Measurements from ENCODE around the gene AIRE. TPM values are rescaled to one million over a fixed set of nuclear protein-coding genes. Genes with fewer than 3 reads are reported as not detected.

The AIRE gene
- polyA plus RNA-seq, 1 experiment = not detected

GRCh38 chr21:44263221-44263760, 22.4 kb upstream of the AIRE start:
- Histone ChIP-seq H3K4me3 (ENCODE audit: low read depth, low read length) (no peak overlapping the region), H3K9me3 (ENCODE audit: control insufficient read depth, insufficient read depth, low read length) (no peaks in the 10 kb centered on the region; the same call in 1 of the 2 replicates), H3K27ac (ENCODE audit: low read depth, low read length) (no peak overlapping the region), H3K27me3 (ENCODE audit: control insufficient read depth, insufficient read depth, low read length) (peaks cover 4% of the 10 kb centered on the region)
- ChIA-PET POLR2A (no interaction called here), CTCF (no interaction called here)
- no peak for TF ChIP-seq CTCF (IDR thresholded peaks at IDR 0.05; ENCODE audit: low read depth, low read length)
- no peak for DNase-seq (ENCODE audit: low read depth, low spot score)

GRCh38 chr21:44263768-44264167, 21.9 kb upstream of the AIRE start:
- ChIA-PET CTCF (no interaction called here), POLR2A (no interaction called here)
- Histone ChIP-seq H3K4me3 (ENCODE audit: low read depth, low read length) (no peak overlapping the region), H3K9me3 (ENCODE audit: control insufficient read depth, insufficient read depth, low read length) (no peaks in the 10 kb centered on the region; the same call in 1 of the 2 replicates), H3K27me3 (ENCODE audit: control insufficient read depth, insufficient read depth, low read length) (peaks cover 4% of the 10 kb centered on the region), H3K27ac (ENCODE audit: low read depth, low read length) (no peak overlapping the region)
- DNase-seq (ENCODE audit: low read depth, low spot score) = no peak
- no peak for TF ChIP-seq CTCF (IDR thresholded peaks at IDR 0.05; ENCODE audit: low read depth, low read length)

GRCh38 chr21:44265734-44266270, 19.9 kb upstream of the AIRE start:
- H3K27me3 ChIP-seq (ENCODE audit: control insufficient read depth, insufficient read depth, low read length) = peaks cover 5% of the 10 kb centered on the region
- ChIA-PET CTCF (no interaction called here), POLR2A (no interaction called here)
- H3K27ac ChIP-seq (ENCODE audit: low read depth, low read length) = no peak overlapping the region
- no peak overlapping the region for H3K4me3 ChIP-seq (ENCODE audit: low read depth, low read length)
- no peaks in the 10 kb centered on the region; the same call in 1 of the 2 replicates for H3K9me3 ChIP-seq (ENCODE audit: control insufficient read depth, insufficient read depth, low read length)
- DNase-seq (ENCODE audit: low read depth, low spot score) = no peak
- TF ChIP-seq CTCF (IDR thresholded peaks at IDR 0.05; ENCODE audit: low read depth, low read length) = no peak

- Histone ChIP-seq H3K27me3 (ENCODE audit: control insufficient read depth, insufficient read depth, low read length) (peaks cover 5% of the 10 kb centered on the region), H3K9me3 (ENCODE audit: control insufficient read depth, insufficient read depth, low read length) (no peaks in the 10 kb centered on the region; the same call in 1 of the 2 replicates), H3K4me3 (ENCODE audit: low read depth, low read length) (no peak overlapping the region), H3K27ac (ENCODE audit: low read depth, low read length) (no peak overlapping the region)
- ChIA-PET CTCF (interaction anchor here (1.1 kb wide), 1 partner anchor 30 kb away, joined by 6 read pairs; no protein-coding TSS in a partner anchor), POLR2A (no interaction called here)
- no peak for DNase-seq (ENCODE audit: low read depth, low spot score)
- TF ChIP-seq CTCF (IDR thresholded peaks at IDR 0.05; ENCODE audit: low read depth, low read length) = peak; percentile 25; the same call in 1 of the 2 replicates
Measured at GRCh38 chr21:44267655-44268142, 18.0 kb upstream of the AIRE start.

- Histone ChIP-seq H3K4me3 (ENCODE audit: low read depth, low read length) (no peak overlapping the region), H3K9me3 (ENCODE audit: control insufficient read depth, insufficient read depth, low read length) (no peaks in the 10 kb centered on the region; the same call in 1 of the 2 replicates), H3K27ac (ENCODE audit: low read depth, low read length) (no peak overlapping the region), H3K27me3 (ENCODE audit: control insufficient read depth, insufficient read depth, low read length) (peaks cover 8% of the 10 kb centered on the region)
- no peak for TF ChIP-seq CTCF (IDR thresholded peaks at IDR 0.05; ENCODE audit: low read depth, low read length)
- ChIA-PET CTCF (no interaction called here), POLR2A (no interaction called here)
- no peak for DNase-seq (ENCODE audit: low read depth, low spot score)
Measured at GRCh38 chr21:44269090-44269489, 16.6 kb upstream of the AIRE start.
